HG02870 (cell line): ENCODE data around the gene ECT2L.
"Not testable (repeated sequence)": the region's sequence is repeated elsewhere in the genome, so short reads cannot be mapped to it uniquely, and the experiment has no call there.

Experiments used
- ATAC-seq: cut with Tn5 transposase; IDR thresholded peaks from one replicate; pipeline ENCODE4 v1.9.1; 2021; ENCODE audit warnings: mild to moderate bottlenecking, moderate library complexity; ENCODE audit not compliant: unreplicated experiment

Gene ECT2L

GRCh38 chr6:138923561-138923960 is 127.7 kb downstream of the ECT2L start:
- ATAC-seq = no peak

GRCh38 chr6:138925806-138926205 is 129.9 kb downstream of the ECT2L start:
- ATAC-seq = no peak

- no peak for ATAC-seq
These were observed 130.7 kb downstream of the ECT2L start for GRCh38 chr6:138926579-138926978.

GRCh38 chr6:138931660-138932059 is 135.8 kb downstream of the ECT2L start:
- ATAC-seq = no peak

- not testable (repeated sequence) for ATAC-seq
These were observed 141.0 kb downstream of the ECT2L start for GRCh38 chr6:138936873-138937272.

- ATAC-seq = no peak
These were observed 147.3 kb downstream of the ECT2L start for GRCh38 chr6:138943089-138943625.

GRCh38 chr6:138944412-138944811 is 148.5 kb downstream of the ECT2L start:
- peak; percentile 59 for ATAC-seq

GRCh38 chr6:138945354-138945753 is 149.5 kb downstream of the ECT2L start:
- ATAC-seq = no peak

- ATAC-seq = no peak
These were observed 152.1 kb downstream of the ECT2L start for GRCh38 chr6:138948004-138948403.

GRCh38 chr6:138948546-138949179 is 152.8 kb downstream of the ECT2L start:
- no peak for ATAC-seq

GRCh38 chr6:138953451-138953850 is 157.6 kb downstream of the ECT2L start:
- ATAC-seq = no peak
